Neural cell (in vitro differentiated cells): ENCODE results near the gene ITGA1.

Experiments used
- CTCF ChIP-seq: fragments of 450-650 bp; IDR thresholded peaks from 2 replicates; pipeline ENCODE4 v1.5.1; 2014; ENCODE audit warnings: antibody characterized with exemption, mild to moderate bottlenecking, moderate library complexity; ENCODE audit not compliant: poor library complexity, severe bottlenecking
- EP300 ChIP-seq: fragments of 450-650 bp; conservative IDR thresholded peaks from 2 replicates; pipeline ENCODE4 v1.6.1; 2014; ENCODE audit warnings: antibody characterized with exemption, mild to moderate bottlenecking, moderate library complexity; ENCODE audit not compliant: poor library complexity, severe bottlenecking
- SMC3 ChIP-seq: fragments of 450-650 bp; conservative IDR thresholded peaks from 2 replicates; pipeline ENCODE4 v1.6.1; 2014; ENCODE audit warnings: antibody characterized with exemption, mild to moderate bottlenecking, moderate library complexity; ENCODE audit not compliant: poor library complexity

GRCh38 chr5:52772668-52773067 is 15.0 kb upstream of the ITGA1 start:
- no peak for TF ChIP-seq SMC3
- no peak for TF ChIP-seq CTCF
- no peak for TF ChIP-seq EP300
